Activated CD4-positive, alpha-beta T cell treated with anti-CD3 and anti-CD28 coated beads for 36 hours (primary cell): ENCODE data around the gene ELL. TPM values are rescaled to one million over a fixed set of nuclear protein-coding genes. Genes with fewer than 3 reads are reported as not detected.

Experiments used
- ATAC-seq: fragments of 200-7000 bp; cut with Tn5 transposase; one replicate; pipeline ENCODE4 v1.10.0; 2021; ENCODE audit warnings: mild to moderate bottlenecking, moderate library complexity
- CTCF ChIA-PET: fragments of 350-600 bp; sonication (Branson Sonifier 250); formaldehyde crosslinking; loops from one replicate; lab custom pipeline; 2021; ENCODE audit warnings: antibody characterized with exemption; lab: Charles Lee
- POLR2A ChIA-PET: fragments of 350-600 bp; sonication (Branson Sonifier 250); formaldehyde crosslinking; loops from one replicate; lab custom pipeline; 2021; ENCODE audit warnings: antibody characterized with exemption, inconsistent platforms; lab: Charles Lee
- DNase-seq: peaks from one replicate; pipeline ENCODE4 v3.0.0-alpha.2; 2020
- H3K27ac Mint-ChIP-seq: one replicate; pipeline ENCODE4 v1.8.0; 2021; ENCODE audit warnings: mixed read lengths
- H3K27me3 Mint-ChIP-seq: one replicate; pipeline ENCODE4 v1.8.0; 2021; ENCODE audit warnings: mixed read lengths
- H3K36me3 Mint-ChIP-seq: one replicate; pipeline ENCODE4 v1.8.0; 2021; ENCODE audit warnings: low read depth, mixed read lengths
- H3K4me1 Mint-ChIP-seq: one replicate; pipeline ENCODE4 v1.8.0; 2021; ENCODE audit warnings: mixed read lengths
- H3K4me3 Mint-ChIP-seq: one replicate; pipeline ENCODE4 v1.8.0; 2021; ENCODE audit warnings: mild to moderate bottlenecking, moderate library complexity, mixed read lengths
- H3K9me3 Mint-ChIP-seq: one replicate; pipeline ENCODE4 v1.8.0; 2021; ENCODE audit warnings: low read depth, mixed read lengths
- intact Hi-C, 2 experiments: fragments of 100-400 bp; cut with DNase I in 1 of 2; cut with micrococcal nuclease in 1 of 2; formaldehyde crosslinking; loops; one replicate each; pipeline versions ENCODE4 v1.14.2 to v1.15.1; 2022 to 2024; cut with DNase I, micrococcal nuclease
- total RNA-seq, 2 experiments: library from RNA; stranded (reverse); gene quantifications; one replicate each; pipeline ENCODE4 v1.2.3, GENCODE V29; 2021

Gene ELL
- total RNA-seq, 2 experiments from 2014 or later = 20.2 to 21.4 TPM

DNA sequence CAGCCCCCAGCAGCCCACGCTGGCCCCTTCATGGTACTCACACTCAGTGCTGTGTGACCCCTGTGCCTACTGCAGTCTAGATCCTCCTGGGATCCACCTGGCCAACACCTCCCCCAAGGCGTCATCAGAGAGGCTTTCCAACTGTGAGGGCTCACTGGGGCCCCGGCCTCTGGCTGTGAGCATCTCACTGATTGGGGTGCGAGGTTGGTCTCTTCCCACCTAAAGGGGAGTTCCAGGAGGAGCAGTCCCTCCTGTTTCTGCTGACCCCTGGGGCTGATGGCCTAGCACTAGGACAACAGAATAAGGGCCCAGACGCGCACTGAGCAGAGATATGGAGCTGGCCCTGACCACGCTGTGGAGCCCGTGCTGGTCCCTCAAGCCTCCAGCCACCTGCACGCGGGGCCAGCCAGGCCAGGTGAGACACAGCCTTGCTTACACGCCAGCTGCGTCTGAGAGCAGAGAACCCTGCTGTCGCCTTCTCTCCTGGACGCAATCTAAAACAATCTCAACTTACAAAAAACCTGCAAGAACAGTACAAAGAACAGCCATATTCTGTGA, 32.2 kb downstream of the ELL start:
- Mint-ChIP-seq H3K4me3 (no peak overlapping the region), H3K9me3 (no peaks in the 10 kb centered on the region), H3K27me3 (no peaks in the 10 kb centered on the region), H3K36me3 (no peaks in the 10 kb centered on the region), H3K4me1 (peaks cover 44% of the 10 kb centered on the region), H3K27ac (no peak overlapping the region)
- ATAC-seq (no peak), DNase-seq (no peak)
- CTCF ChIA-PET = interaction anchor here (0.9 kb wide), 1 partner anchor 17 kb away, joined by 3 read pairs; no protein-coding TSS in a partner anchor
- POLR2A ChIA-PET = no interaction called here
- intact Hi-C loops = no loop called here

DNA sequence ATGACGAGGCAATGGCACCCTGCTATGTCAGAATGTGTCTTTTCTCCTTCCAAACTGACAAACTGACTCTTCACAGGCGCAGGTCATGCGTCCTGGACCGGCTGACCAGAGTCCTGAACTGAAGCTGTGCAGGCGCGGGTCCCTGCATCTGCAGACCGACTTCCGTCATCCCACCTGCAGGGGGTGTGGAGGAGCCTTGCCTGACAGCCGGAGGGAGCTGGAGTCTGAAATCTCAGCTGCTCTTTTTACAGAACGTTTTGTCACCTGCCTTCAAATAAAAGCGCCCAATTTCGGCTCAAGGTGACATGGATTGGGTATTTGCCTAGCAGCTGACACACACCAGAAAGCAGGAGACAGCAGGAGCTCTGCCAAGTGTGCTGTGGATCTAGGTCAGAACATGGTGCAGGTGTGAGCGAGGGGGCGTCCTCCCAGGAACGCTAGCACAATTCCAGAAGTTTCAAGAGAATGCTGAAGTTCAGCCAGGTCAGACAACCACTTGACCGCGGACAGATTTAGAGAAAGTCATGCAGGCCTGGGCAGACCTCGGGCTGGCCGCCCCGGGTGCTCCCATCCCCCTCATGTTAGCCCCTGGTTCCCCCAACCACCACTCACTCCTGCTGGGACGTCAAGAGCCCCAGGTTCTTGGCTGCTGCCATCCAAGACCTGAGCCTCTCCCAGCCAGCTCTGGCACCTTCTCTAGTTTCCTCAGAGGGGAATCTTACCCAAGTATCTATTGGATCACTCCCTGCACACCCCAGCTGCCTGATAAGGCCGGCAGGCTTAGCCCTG, 32.8 kb downstream of the ELL start:
- CTCF ChIA-PET = interaction anchor here (0.6 to 1.3 kb wide), 4 partner anchors 13 to 105 kb away, joined by 3 to 5 read pairs (median 4); no protein-coding TSS in a partner anchor
- H3K36me3 Mint-ChIP-seq = no peaks in the 10 kb centered on the region
- ATAC-seq (no peak), DNase-seq (peak; percentile 30)
- intact Hi-C loops = no loop called here
- H3K27me3 Mint-ChIP-seq = no peaks in the 10 kb centered on the region
- H3K9me3 Mint-ChIP-seq = no peaks in the 10 kb centered on the region
- H3K4me1 Mint-ChIP-seq = peaks cover 37% of the 10 kb centered on the region
- POLR2A ChIA-PET = interaction anchor here (0.6 kb wide), 1 partner anchor 9 kb away, joined by 3 read pairs; no protein-coding TSS in a partner anchor
- no peak overlapping the region for H3K4me3 Mint-ChIP-seq
- H3K27ac Mint-ChIP-seq = no peak overlapping the region

DNA sequence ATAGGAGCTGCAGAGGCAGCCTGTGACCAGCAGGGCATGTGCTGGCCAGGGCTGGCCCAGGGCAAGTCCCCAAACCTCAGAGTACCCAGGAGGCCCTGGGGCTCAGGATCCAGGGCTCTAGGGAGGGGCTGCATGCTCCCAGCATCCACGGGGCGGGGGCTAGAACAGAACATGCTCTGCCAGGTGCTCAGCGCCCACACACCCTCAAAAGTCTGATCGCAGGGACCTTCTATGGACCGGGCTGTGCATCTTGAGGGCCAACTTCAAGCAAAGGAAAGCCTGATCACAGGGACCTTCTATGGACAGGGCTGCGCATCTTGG, 33.5 kb downstream of the ELL start:
- intact Hi-C loops = no loop called here
- peaks cover 1% of the 10 kb centered on the region for H3K36me3 Mint-ChIP-seq

DNA sequence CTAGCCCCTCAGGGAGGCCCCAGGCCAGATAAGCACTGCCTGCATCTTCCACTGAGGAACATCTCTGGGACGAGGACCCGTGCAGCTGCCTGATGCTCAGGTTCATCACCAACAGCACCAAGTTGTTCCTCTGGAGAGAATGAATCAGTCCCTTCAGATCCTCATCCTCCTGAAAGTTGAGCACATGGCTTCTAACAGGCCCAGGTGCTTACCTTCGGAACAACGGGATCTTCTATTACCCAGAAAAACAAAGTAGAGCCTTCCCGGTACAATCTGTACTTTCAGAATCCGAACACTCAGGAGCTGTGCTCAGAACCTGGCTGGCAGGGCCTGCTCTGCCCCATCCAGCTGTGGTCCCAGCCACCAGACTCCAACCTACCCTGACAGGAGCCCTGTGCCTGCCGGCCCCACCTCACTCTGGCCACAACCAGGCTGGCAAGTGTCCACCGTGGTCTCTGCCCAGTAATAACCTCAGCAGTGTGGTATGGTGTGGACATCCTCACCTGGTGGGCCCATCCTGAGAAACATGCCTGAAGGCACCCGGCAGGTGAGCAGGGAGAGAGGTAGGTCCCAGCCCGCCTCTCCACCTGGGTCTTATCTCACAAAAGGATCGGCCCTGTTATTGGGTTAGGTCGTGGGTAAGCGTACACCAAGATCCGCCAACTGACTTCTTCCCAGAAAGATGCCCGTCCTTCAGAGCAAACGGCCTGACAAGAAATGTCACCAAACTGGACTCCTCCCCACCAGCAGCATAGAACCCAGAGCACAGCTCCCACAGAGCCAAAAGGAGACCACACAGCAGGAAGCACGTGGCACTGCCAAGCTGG, 34.1 kb downstream of the ELL start:
- ChIA-PET CTCF (interaction anchor here (0.8 to 2.0 kb wide), 3 partner anchors 9 to 84 kb away, joined by 3 to 9 read pairs (median 5); no protein-coding TSS in a partner anchor), POLR2A (interaction anchor here (0.9 kb wide), 1 partner anchor 9 kb away, joined by 3 read pairs; no protein-coding TSS in a partner anchor)
- no peaks in the 10 kb centered on the region for H3K27me3 Mint-ChIP-seq
- peaks cover 41% of the 10 kb centered on the region for H3K4me1 Mint-ChIP-seq
- ATAC-seq (no peak), DNase-seq (no peak)
- no peak overlapping the region for H3K4me3 Mint-ChIP-seq
- intact Hi-C loops = no loop called here
- H3K9me3 Mint-ChIP-seq = no peaks in the 10 kb centered on the region
- no peak overlapping the region for H3K27ac Mint-ChIP-seq
- peaks cover 1% of the 10 kb centered on the region for H3K36me3 Mint-ChIP-seq

More for the DNA sequence above, 33.5 kb downstream of the ELL start:
- peaks cover 35% of the 10 kb centered on the region for H3K4me1 Mint-ChIP-seq
- DNase-seq (peak; percentile 31), ATAC-seq (peak; percentile 45)
- POLR2A ChIA-PET = no interaction called here
- CTCF ChIA-PET = interaction anchor here (0.6 to 1.3 kb wide), 4 partner anchors 13 to 105 kb away, joined by 3 to 5 read pairs (median 4); no protein-coding TSS in a partner anchor
- H3K4me3 Mint-ChIP-seq = no peak overlapping the region
- H3K27me3 Mint-ChIP-seq = no peaks in the 10 kb centered on the region
- no peaks in the 10 kb centered on the region for H3K9me3 Mint-ChIP-seq
- no peak overlapping the region for H3K27ac Mint-ChIP-seq

DNA sequence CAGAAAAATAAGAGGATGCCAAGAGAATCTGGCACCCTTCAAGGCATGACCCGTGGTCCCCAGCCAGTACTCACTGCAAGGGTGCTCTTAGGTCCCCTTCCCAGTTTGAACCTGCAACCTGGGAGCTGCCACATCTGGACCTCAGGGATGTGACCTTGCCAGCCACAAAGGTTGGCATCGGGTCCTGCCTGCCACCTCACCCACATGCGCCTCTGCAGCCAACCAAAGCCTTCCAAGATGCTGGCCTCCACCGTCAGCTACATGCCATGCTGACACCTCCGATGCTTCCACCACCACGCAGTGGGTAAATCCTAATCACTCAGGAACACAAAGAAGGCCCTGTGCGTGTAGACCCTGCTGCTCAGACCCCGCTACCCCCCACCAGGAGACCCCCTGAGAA, 35.1 kb downstream of the ELL start:
- peak overlapping the region; percentile 49 for H3K27ac Mint-ChIP-seq
- H3K9me3 Mint-ChIP-seq = no peaks in the 10 kb centered on the region
- no peak for DNase-seq
- intact Hi-C loops = no loop called here
- POLR2A ChIA-PET = interaction anchor here (0.7 to 1.0 kb wide), 2 partner anchors 9 to 312 kb away, joined by 3 to 5 read pairs; no protein-coding TSS in a partner anchor
- peaks cover 49% of the 10 kb centered on the region for H3K4me1 Mint-ChIP-seq
- no peak overlapping the region for H3K4me3 Mint-ChIP-seq
- peaks cover 4% of the 10 kb centered on the region for H3K36me3 Mint-ChIP-seq
- CTCF ChIA-PET = interaction anchor here (2.0 kb wide), 1 partner anchor 10 kb away, joined by 9 read pairs; no protein-coding TSS in a partner anchor
- no peaks in the 10 kb centered on the region for H3K27me3 Mint-ChIP-seq
- ATAC-seq = no peak

DNA sequence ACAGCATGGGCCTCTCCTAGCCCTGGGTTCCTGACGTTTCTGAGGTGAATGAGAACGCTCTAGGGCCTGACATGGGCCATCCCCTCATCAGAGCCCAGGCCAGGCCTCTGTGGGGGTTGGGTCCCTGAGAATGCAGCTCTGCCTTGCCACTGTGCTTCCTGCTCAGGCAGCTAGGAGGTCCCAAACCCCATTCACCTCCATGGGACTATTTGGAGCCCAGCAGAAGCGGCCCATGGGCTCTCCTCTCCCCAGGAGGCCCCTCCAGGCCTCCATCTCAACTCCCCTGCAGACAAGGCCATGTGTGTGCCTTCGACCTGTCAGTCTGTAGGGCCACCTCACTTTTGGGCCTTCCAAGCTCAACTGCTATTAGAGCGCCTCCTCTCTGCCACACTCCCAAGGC, 36.9 kb downstream of the ELL start:
- Mint-ChIP-seq H3K27me3 (no peaks in the 10 kb centered on the region), H3K9me3 (no peaks in the 10 kb centered on the region), H3K27ac (peak overlapping the region; percentile 53), H3K4me1 (peaks cover 64% of the 10 kb centered on the region), H3K4me3 (no peak overlapping the region), H3K36me3 (peaks cover 8% of the 10 kb centered on the region)
- no peak for DNase-seq
- POLR2A ChIA-PET = no interaction called here
- no peak for ATAC-seq
- intact Hi-C loops = no loop called here
- CTCF ChIA-PET = no interaction called here

DNA sequence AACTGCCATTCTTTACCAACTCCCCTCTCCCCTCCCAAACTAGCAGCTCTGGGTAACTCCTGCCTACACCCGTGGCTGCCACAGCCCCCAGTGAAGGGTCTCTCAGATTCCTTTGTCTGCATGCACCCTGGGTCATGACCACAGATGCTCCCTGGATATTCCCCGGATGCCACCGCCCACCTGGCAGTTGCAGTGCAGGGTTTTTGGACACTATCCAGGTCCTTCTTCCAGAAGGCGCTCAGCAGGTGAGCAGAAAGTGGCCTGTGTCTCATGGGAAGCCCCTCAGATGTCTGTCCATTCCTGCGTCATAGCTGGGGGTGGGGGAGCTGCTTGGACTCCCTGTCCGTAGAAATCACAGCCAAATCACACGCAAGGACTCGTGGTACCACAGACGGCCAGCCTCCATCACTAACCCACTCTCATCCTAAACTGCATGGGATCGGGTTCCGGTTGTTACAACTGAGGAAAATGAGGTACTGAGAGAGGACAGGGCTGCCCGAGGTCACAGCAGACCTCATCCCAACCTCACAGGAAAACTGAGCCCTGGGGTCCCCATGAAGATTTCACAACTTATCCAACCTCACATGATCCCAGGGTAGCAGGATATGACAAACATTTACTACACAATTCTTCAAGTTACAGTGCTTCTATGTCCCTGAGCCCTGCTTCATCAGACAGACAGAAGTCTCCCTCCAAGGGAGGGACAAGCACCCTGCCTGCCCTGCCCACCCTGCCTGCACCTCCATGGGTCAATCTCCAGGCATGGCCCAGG, 38.6 kb downstream of the ELL start:
- ChIA-PET CTCF (interaction anchor here (0.8 to 1.9 kb wide), 4 partner anchors 8 to 33 kb away, joined by 4 to 8 read pairs (median 6); no protein-coding TSS in a partner anchor), POLR2A (interaction anchor here (0.6 to 1.8 kb wide), 2 partner anchors 13 to 200 kb away, joined by 4 to 5 read pairs; no protein-coding TSS in a partner anchor)
- DNase-seq (no peak), ATAC-seq (no peak)
- Mint-ChIP-seq H3K4me1 (peaks cover 72% of the 10 kb centered on the region), H3K27me3 (no peaks in the 10 kb centered on the region), H3K36me3 (peaks cover 8% of the 10 kb centered on the region), H3K27ac (peak overlapping the region; percentile 51), H3K9me3 (no peaks in the 10 kb centered on the region), H3K4me3 (peak overlapping the region; percentile 21)
- intact Hi-C loops = no loop called here

- DNase-seq = peak; percentile 64
- Mint-ChIP-seq H3K4me1 (peaks cover 81% of the 10 kb centered on the region), H3K9me3 (no peaks in the 10 kb centered on the region), H3K27me3 (no peaks in the 10 kb centered on the region), H3K4me3 (no peak overlapping the region), H3K36me3 (peaks cover 14% of the 10 kb centered on the region), H3K27ac (peak overlapping the region; percentile 90)
- ATAC-seq = peak; percentile 44
- POLR2A ChIA-PET = interaction anchor here (0.8 to 1.8 kb wide), 2 partner anchors 15 to 41 kb away, joined by 3 to 4 read pairs; no protein-coding TSS in a partner anchor
- CTCF ChIA-PET = interaction anchor here (0.8 to 1.9 kb wide), 6 partner anchors 10 to 38 kb away, joined by 3 to 8 read pairs (median 6); no protein-coding TSS in a partner anchor
- intact Hi-C loops = no loop called here
Observed at GRCh38 chr19:18481505-18482222, 40.2 kb downstream of the ELL start.

- intact Hi-C loops = no loop called here
- POLR2A ChIA-PET = interaction anchor here (0.6 to 0.7 kb wide), 2 partner anchors 9 to 64 kb away, joined by 3 read pairs; no protein-coding TSS in a partner anchor
Observed at GRCh38 chr19:18480006-18480691, 41.7 kb downstream of the ELL start.

More at GRCh38 chr19:18480006-18480691, 41.7 kb downstream of the ELL start:
- Mint-ChIP-seq H3K4me1 (peaks cover 79% of the 10 kb centered on the region), H3K36me3 (peaks cover 14% of the 10 kb centered on the region), H3K27ac (peak overlapping the region; percentile 95), H3K27me3 (no peaks in the 10 kb centered on the region), H3K4me3 (no peak overlapping the region), H3K9me3 (no peaks in the 10 kb centered on the region)
- DNase-seq (no peak), ATAC-seq (no peak)
- CTCF ChIA-PET = interaction anchor here (0.6 to 1.6 kb wide), 3 partner anchors 10 to 19 kb away, joined by 3 to 8 read pairs (median 4); no protein-coding TSS in a partner anchor
